HG03378 (cell line): Measurements from ENCODE around the gene SLC48A1.
A peak's percentile ranks its signal among the peaks of the same experiment; 100 is the strongest.

Source experiments
- ATAC-seq: cut with Tn5 transposase; IDR thresholded peaks from one replicate; pipeline ENCODE4 v1.9.1; 2021; ENCODE audit warnings: mild to moderate bottlenecking, moderate library complexity; ENCODE audit not compliant: unreplicated experiment

SLC48A1 gene

GRCh38 chr12:47776471-47777143 lies 3.6 kb downstream of the SLC48A1 start:
- ATAC-seq: no peak

DNA sequence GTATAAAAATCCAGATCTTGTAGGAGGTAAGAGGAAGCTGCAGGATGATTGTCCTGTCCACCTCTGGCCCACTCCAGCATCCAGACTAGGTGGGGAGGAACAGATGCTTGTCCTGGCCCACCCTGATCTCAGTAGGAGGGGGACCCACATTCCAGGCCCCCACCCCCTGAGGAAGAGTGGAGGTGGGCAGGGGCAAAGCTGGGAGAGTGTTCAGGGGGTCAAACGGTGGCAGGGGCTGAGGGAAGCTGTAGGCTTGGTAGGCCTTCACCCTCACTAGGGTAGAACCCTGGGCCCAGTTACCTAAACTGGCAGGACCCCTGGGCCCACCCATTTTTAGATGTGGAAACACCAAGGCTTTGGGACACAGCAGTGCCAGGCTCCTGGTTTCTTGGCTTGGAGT lies 4.1 kb downstream of the SLC48A1 start:
- ATAC-seq: no peak

- no peak for ATAC-seq
These were observed 4.9 kb downstream of the SLC48A1 start for GRCh38 chr12:47777741-47778558.

DNA sequence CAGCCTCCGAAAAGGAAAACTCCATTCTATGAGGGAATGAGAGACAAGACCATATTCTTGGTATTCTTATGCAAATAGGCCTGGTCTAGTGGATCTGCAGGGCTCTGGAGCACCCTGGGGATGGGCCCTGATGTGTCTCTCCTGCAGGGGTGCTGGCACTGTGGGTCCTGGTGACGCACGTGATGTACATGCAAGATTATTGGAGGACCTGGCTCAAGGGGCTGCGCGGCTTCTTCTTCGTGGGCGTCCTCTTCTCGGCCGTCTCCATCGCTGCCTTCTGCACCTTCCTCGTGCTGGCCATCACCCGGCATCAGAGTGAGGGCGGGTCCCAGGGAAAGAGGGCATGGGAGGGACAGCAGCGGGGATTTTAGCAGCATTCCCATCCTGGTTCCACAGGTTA lies 5.8 kb downstream of the SLC48A1 start:
- no peak for ATAC-seq

DNA sequence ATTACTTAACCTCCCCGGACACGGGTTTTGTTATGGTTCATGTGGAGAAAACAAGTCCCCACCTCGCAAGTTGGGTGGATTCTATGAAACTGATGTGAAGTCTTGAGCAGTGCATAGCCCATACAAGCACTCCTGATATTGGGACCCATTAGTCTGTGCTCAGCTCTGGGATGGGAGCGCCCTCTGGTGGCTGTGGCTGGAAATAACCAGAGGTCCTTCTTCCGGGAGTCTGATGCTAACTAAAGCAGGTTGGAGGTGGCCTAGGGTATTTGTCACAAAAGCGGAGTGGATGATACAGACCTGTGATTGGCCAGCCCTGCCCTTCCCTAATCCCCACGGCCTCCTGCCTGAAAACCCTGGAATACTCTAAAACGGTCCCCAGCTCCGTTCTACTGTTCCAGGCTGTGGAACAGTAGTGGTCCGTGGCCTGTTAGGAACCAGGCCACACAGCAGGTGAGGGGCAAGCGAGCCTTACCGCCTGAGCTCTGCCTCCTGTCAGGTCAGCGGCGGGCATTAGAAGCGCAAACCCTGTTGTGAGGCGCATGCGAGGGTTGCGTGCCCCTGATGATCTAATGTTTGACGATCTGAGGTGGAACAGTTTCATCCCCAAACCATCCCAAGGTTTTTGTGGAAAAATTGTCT lies 6.4 kb downstream of the SLC48A1 start:
- ATAC-seq: peak; percentile 87

GRCh38 chr12:47779943-47780504 lies 7.0 kb downstream of the SLC48A1 start:
- no peak for ATAC-seq

GRCh38 chr12:47781479-47782371 lies 8.7 kb downstream of the SLC48A1 start:
- ATAC-seq: no peak

DNA sequence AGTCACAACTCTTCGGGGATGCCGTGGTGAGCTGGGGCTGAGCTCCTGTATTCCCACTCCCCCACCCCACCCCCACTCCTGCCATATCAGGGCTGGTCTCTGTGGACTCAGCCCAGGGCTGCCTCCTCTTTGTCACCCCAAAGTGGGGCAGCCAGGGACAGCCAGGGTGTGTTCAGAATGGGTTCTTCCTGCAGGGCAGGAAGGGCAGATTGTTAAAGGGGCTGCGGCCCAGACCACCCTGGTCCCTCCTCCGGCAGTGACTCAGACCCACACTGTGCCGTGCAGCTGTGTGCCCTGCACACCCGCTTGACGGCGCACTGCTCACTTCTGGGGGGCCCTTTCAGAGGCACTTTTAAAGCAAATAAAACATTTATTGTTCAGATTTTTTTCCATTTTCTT lies 9.3 kb downstream of the SLC48A1 start:
- ATAC-seq: no peak

DNA sequence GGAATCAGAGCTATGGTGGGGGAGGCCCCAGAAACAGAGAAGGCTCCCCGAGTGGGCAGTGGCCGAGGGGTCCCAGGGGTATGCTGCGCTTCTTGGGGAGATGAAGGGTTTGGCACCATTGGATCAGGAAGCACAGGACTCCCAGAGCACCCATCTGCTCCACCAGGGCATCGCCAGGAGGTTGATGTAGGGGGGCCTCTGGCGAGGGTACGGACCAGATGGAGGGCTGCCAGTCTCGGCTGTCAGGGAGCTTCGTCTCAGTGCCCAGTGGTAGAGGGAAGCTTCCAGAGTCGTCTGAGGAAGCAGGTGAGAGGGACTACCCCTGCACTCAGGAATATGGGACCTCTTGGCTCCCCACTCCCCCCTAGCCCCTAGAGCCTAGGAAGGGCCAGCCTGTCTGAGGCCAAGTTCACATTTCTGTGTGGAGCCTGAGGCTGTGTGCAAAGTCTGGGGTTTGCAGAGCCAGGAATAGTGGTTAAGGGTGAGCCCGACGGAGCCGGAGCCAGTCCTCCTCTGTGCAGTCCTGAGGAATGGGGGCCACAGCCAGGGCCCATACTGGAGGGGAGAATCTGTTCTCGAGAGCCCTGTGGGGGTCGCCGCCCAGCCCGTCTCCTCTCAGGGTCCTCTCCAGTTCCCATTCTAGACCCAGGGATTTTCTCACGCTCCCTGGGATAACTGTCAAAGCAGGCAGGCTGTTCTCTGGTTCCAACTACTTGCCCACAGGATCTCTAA lies 10.2 kb downstream of the SLC48A1 start:
- ATAC-seq: no peak

GRCh38 chr12:47783821-47784819 lies 11.1 kb downstream of the SLC48A1 start:
- no peak for ATAC-seq

- no peak for ATAC-seq
These were observed 12.2 kb downstream of the SLC48A1 start for GRCh38 chr12:47785036-47785886.

DNA sequence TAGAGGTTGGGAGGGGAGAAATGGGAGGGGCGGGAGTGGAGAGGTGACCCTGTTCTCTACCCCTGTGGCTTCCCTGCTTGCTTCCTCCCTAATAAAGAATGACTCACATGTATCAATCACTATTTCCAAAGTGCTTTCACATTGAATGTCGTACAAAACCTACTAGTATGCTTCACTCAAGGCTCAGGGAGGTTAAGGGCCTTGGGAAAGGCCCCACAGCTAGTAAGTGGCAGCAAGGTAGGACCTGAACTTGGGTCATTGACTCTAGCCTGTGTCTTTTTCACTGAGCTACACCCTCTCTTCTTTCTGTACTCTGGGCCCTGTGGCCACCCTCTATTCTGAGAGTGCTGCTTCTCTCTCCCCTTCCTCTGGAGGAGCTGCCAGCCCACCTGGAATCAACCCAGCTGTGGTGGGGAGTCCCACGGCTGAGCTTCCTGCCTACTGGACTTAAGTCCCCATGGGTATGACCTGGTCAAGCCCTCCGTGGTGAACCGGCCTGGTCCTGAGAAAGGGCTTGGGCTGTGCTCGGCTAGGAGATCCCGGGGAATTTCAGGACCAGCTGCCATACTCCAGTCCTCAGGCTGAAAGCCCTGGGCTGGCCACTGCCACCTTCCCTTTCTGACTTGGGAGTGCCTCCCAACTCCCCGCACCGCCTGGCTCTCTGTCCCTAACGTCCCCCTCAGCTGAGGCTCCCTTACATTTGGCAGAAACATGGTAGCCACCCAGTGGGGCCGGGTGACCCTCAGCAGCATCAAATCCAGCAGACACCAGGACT lies 13.0 kb downstream of the SLC48A1 start:
- ATAC-seq: no peak

DNA sequence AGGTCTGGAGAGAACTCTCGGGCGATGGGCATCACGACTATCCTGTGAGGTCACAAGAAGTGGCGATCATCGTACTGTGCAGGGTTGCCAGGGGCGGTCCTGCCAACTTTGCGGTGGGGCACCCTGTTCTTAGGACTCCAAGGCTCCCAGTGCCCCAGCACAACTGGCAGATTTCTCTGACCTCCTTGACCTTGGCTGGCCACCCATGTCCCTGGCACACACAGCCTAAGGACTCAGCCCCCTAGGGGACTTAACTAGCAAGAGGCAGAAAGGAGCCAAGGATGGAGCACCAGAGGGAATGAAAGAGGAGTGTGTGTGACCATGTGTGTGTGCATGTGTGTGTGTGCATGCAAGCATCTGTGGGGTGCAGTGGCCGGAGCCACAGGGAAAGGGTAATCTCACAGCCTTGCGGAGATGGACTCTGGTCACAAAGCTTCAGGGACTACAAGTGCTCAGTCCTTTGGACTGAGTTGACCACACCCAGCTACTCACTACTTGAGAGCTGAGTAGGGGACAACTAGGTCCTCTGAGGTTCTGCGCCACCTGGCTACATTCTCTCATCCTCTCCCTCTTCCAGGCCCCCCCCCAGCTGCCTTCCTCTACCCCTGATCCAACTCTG lies 13.7 kb downstream of the SLC48A1 start:
- ATAC-seq: no peak

- no peak for ATAC-seq
These were observed 14.7 kb downstream of the SLC48A1 start for GRCh38 chr12:47787596-47788319.

DNA sequence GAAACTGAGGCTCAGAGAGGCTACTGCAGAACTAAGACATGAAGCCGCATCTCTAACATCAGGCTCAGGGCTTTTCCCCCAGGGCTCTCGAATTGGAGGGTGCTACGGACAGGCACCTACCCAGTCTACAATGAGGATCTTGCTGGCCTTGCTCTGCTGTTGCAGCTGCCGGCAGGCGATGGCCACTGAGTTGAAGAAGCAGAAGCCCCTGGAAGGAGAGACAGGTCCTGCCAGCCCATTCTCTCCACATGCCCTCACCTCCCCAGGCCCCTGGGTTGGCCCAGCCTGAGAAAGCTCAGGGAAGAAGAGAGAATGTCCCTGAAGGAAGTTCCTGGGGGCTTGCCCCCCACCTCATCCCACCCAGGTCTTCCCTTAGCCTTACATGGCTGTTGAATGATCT lies 16.1 kb downstream of the SLC48A1 start:
- ATAC-seq: no peak
